OCI-LY1 (cell line): Measurements from ENCODE around the gene CHMP2B.

Experiments used
- H2AFZ ChIP-seq: fragments of 200-600 bp; sonication (generic), shearing (Covaris generic); 2 replicates; pipeline ENCODE4 v1.6.0; 2014; ENCODE audit warnings: antibody characterized with exemption, mild to moderate bottlenecking, low read length
- H3F3A ChIP-seq: fragments of 200-600 bp; sonication (generic), shearing (Covaris generic); 2 replicates; pipeline ENCODE4 v1.6.0; 2014; ENCODE audit warnings: mild to moderate bottlenecking, antibody characterized with exemption, low read length, moderate library complexity; ENCODE audit not compliant: insufficient read depth
- H3K27ac ChIP-seq: fragments of 200-600 bp; sonication (generic); 2 replicates; pipeline ENCODE4 v1.5.1; 2014; ENCODE audit warnings: low read length, mixed run types, mild to moderate bottlenecking, low read depth; ENCODE audit not compliant: poor library complexity, severe bottlenecking
- H3K27me3 ChIP-seq: fragments of 200-600 bp; sonication (generic); 2 replicates; pipeline ENCODE4 v1.6.0; 2014; ENCODE audit warnings: antibody characterized with exemption, mild to moderate bottlenecking, low read length, moderate library complexity; ENCODE audit not compliant: insufficient read depth
- H3K36me3 ChIP-seq: fragments of 200-600 bp; sonication (generic); 2 replicates; pipeline ENCODE4 v1.6.1; 2014; ENCODE audit warnings: mild to moderate bottlenecking, antibody characterized with exemption, low read length, moderate library complexity, mixed read lengths; ENCODE audit not compliant: insufficient read depth
- H3K4me1 ChIP-seq: fragments of 200-600 bp; sonication (generic); 2 replicates; pipeline ENCODE4 v1.5.1; 2014; ENCODE audit warnings: mild to moderate bottlenecking, low read length, moderate library complexity; ENCODE audit not compliant: insufficient read depth, severe bottlenecking
- H3K4me2 ChIP-seq: fragments of 200-600 bp; sonication (generic), shearing (Covaris generic); 2 replicates; pipeline ENCODE4 v1.6.1; 2014; ENCODE audit warnings: low read length
- H3K4me3 ChIP-seq: fragments of 200-600 bp; sonication (generic); 2 replicates; pipeline ENCODE4 v1.5.1; 2014; ENCODE audit warnings: low read length, low read depth, mild to moderate bottlenecking, mixed read lengths; ENCODE audit not compliant: poor library complexity, severe bottlenecking
- H3K79me2 ChIP-seq: fragments of 200-600 bp; shearing (Covaris generic); 2 replicates; pipeline ENCODE4 v1.6.1; 2016; ENCODE audit warnings: mixed run types, low read length, mixed read lengths; ENCODE audit not compliant: insufficient read depth
- H3K9ac ChIP-seq: fragments of 200-600 bp; sonication (generic), shearing (Covaris generic); 2 replicates; pipeline ENCODE4 v1.6.1; 2014; ENCODE audit warnings: mild to moderate bottlenecking, low read length, mixed read lengths
- H3K9me2 ChIP-seq: fragments of 200-600 bp; sonication (generic), shearing (Covaris generic); 2 replicates; pipeline ENCODE4 v1.6.1; 2014; ENCODE audit warnings: low read depth, mild to moderate bottlenecking, low read length, mixed read lengths
- H3K9me3 ChIP-seq: fragments of 200-600 bp; shearing (Covaris generic); 2 replicates; pipeline ENCODE4 v1.6.1; 2014; ENCODE audit warnings: low read length, mixed read lengths
- H4K20me1 ChIP-seq: fragments of 200-600 bp; sonication (generic), shearing (Covaris generic); 2 replicates; pipeline ENCODE4 v1.6.0; 2016; ENCODE audit warnings: mild to moderate bottlenecking, low read length; ENCODE audit not compliant: insufficient read depth
- EZH2 ChIP-seq: fragments of 200-600 bp; sonication (generic), shearing (Covaris generic); IDR thresholded peaks from 2 replicates; pipeline ENCODE4 v1.8.0; 2017; ENCODE audit warnings: borderline replicate concordance, mixed run types, mild to moderate bottlenecking, antibody characterized with exemption, low read length, moderate library complexity, mixed read lengths
- TF ChIP-seq, protein P1 (sequence below): fragments of 200-600 bp; sonication (generic), shearing (Covaris generic); IDR thresholded peaks from 2 replicates; pipeline ENCODE4 v1.5.1; 2017; ENCODE audit warnings: mild to moderate bottlenecking, antibody characterized with exemption, low read length, moderate library complexity, mixed read lengths

The CHMP2B gene

DNA sequence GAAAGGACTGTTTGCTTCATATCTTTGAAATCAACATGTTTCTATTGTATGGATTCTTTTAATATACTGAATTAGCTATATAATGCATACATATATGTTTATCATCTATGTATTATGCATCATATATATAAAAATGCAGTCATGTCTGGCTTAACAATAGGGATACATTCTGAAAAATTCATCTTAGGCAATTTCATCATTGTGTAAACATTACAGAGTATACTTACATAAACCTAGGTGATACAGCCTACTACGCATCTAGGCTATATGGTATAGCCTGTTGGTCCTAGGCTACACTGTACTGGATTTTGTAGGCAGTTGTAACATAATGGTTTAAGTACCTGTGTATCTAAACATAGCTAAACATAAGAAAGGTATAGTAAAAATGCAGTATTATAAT is 21.7 kb downstream of the CHMP2B start:
- H3K36me3 ChIP-seq = peaks cover 40% of the 10 kb centered on the region
- H3K4me3 ChIP-seq = no peak overlapping the region
- no peaks in the 10 kb centered on the region for H3K4me1 ChIP-seq
- H2AFZ ChIP-seq = no peak overlapping the region
- no peaks in the 10 kb centered on the region for H3K9me2 ChIP-seq
- H3K9ac ChIP-seq = no peak overlapping the region
- H3K9me3 ChIP-seq = no peaks in the 10 kb centered on the region
- no peaks in the 10 kb centered on the region for H3K79me2 ChIP-seq
- TF ChIP-seq EZH2 = no peak
- TF ChIP-seq, protein P1, sequence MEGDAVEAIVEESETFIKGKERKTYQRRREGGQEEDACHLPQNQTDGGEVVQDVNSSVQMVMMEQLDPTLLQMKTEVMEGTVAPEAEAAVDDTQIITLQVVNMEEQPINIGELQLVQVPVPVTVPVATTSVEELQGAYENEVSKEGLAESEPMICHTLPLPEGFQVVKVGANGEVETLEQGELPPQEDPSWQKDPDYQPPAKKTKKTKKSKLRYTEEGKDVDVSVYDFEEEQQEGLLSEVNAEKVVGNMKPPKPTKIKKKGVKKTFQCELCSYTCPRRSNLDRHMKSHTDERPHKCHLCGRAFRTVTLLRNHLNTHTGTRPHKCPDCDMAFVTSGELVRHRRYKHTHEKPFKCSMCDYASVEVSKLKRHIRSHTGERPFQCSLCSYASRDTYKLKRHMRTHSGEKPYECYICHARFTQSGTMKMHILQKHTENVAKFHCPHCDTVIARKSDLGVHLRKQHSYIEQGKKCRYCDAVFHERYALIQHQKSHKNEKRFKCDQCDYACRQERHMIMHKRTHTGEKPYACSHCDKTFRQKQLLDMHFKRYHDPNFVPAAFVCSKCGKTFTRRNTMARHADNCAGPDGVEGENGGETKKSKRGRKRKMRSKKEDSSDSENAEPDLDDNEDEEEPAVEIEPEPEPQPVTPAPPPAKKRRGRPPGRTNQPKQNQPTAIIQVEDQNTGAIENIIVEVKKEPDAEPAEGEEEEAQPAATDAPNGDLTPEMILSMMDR = no peak
- H3K27ac ChIP-seq = no peak overlapping the region
- no peaks in the 10 kb centered on the region for H3F3A ChIP-seq
- no peak overlapping the region for H3K4me2 ChIP-seq
- H3K27me3 ChIP-seq = no peaks in the 10 kb centered on the region
- no peaks in the 10 kb centered on the region for H4K20me1 ChIP-seq

DNA sequence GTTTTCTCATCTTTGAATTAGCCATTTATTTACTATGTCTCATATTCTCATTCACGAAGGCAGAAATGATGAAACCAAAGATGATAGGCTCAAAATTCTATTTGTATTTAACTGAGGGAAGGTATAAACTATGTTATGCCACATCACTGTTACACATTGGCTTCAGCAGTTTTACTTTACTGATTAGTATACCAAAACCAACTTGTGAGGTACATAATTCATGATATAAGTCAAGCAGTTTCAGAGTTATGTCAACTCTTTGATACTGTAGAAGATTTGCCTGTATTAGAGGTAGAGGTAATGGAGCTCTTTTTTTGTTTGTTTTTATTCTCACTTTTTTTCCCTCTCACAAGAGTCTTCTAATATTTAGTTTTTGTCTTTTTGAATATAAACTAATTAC is 22.9 kb downstream of the CHMP2B start:
- H3K79me2 ChIP-seq = no peaks in the 10 kb centered on the region
- no peak overlapping the region for H3K27ac ChIP-seq
- H3K4me2 ChIP-seq = no peak overlapping the region
- no peaks in the 10 kb centered on the region for H3K27me3 ChIP-seq
- H3K9ac ChIP-seq = no peak overlapping the region
- H3K4me1 ChIP-seq = no peaks in the 10 kb centered on the region
- H3K36me3 ChIP-seq = peaks cover 41% of the 10 kb centered on the region
- no peaks in the 10 kb centered on the region for H3K9me3 ChIP-seq
- no peaks in the 10 kb centered on the region for H3K9me2 ChIP-seq
- H3K4me3 ChIP-seq = no peak overlapping the region
- no peaks in the 10 kb centered on the region for H4K20me1 ChIP-seq
- no peak overlapping the region for H2AFZ ChIP-seq
- no peak for TF ChIP-seq EZH2
- TF ChIP-seq, protein P1 = no peak
- H3F3A ChIP-seq = no peaks in the 10 kb centered on the region

DNA sequence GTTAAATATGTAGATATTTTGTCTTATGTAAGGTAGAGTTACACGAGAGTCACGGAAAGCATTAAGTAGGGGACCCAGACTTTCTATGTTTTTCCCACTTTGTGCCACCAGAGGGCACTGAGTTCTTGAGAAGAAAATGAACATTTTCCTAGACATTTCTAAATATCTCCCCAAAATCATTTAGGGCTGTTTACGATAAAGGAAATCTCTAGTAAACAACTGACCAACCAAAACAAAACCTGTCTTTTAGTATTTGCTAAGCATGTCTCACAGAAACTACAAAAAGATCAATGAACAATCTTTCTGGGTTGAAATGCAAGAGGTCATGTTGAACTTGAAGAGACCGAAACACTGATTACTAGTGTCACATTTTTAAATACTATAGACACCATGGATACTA is 33.2 kb downstream of the CHMP2B start:
- H3K4me2 ChIP-seq = no peak overlapping the region
- no peak overlapping the region for H2AFZ ChIP-seq
- no peak overlapping the region for H3K4me3 ChIP-seq

More for the DNA sequence above, 33.2 kb downstream of the CHMP2B start:
- Histone ChIP-seq H3F3A (no peaks in the 10 kb centered on the region), H3K27ac (no peak overlapping the region), H3K9me3 (no peaks in the 10 kb centered on the region), H3K27me3 (no peaks in the 10 kb centered on the region), H3K4me1 (no peaks in the 10 kb centered on the region), H3K79me2 (no peaks in the 10 kb centered on the region), H3K9ac (no peak overlapping the region), H3K36me3 (no peaks in the 10 kb centered on the region), H4K20me1 (no peaks in the 10 kb centered on the region), H3K9me2 (no peaks in the 10 kb centered on the region)
- no peak for TF ChIP-seq EZH2
- TF ChIP-seq, protein P1 = peak; percentile 67
